Mucosa of rectum (tissue), 2 donors: ENCODE data around the gene NPAT.

ENCODE experiments used
- H3K27ac ChIP-seq, 2 donors: one replicate each; pipeline ENCODE4 v1.7.0; 2013; ENCODE audit warnings: inconsistent platforms in 2 of 2, low read depth in 2 of 2, low read length in 2 of 2
- H3K27me3 ChIP-seq, 2 donors: one replicate each; pipeline ENCODE4 v1.7.0; 2013; ENCODE audit warnings: low read length in 2 of 2; ENCODE audit not compliant: control insufficient read depth in 2 of 2, insufficient read depth in 2 of 2
- H3K36me3 ChIP-seq, 2 donors: one replicate each; pipeline ENCODE4 v1.7.0; 2013; ENCODE audit warnings: low read length in 2 of 2; ENCODE audit not compliant: control insufficient read depth in 2 of 2, insufficient read depth in 2 of 2
- H3K4me1 ChIP-seq, 2 donors: one replicate each; pipeline ENCODE4 v1.7.0; 2013; ENCODE audit warnings: low read length in 2 of 2, mild to moderate bottlenecking in 1 of 2; ENCODE audit not compliant: control insufficient read depth in 2 of 2, insufficient read depth in 2 of 2
- H3K4me3 ChIP-seq, 2 donors: one replicate each; pipeline ENCODE4 v1.7.0; 2013; ENCODE audit warnings: low read length in 2 of 2
- H3K9ac ChIP-seq, 2 donors: one replicate each; pipeline ENCODE4 v1.7.0; 2013; ENCODE audit warnings: low read length in 2 of 2, low read depth in 1 of 2, mild to moderate bottlenecking in 1 of 2
- H3K9me3 ChIP-seq, 2 donors: one replicate each; pipeline ENCODE4 v1.7.0; 2013; ENCODE audit warnings: low read length in 2 of 2; ENCODE audit not compliant: control insufficient read depth in 2 of 2
- donor health status: healthy.
- donor health status: Normal muscosa, but diverticular disease.

The NPAT gene

DNA sequence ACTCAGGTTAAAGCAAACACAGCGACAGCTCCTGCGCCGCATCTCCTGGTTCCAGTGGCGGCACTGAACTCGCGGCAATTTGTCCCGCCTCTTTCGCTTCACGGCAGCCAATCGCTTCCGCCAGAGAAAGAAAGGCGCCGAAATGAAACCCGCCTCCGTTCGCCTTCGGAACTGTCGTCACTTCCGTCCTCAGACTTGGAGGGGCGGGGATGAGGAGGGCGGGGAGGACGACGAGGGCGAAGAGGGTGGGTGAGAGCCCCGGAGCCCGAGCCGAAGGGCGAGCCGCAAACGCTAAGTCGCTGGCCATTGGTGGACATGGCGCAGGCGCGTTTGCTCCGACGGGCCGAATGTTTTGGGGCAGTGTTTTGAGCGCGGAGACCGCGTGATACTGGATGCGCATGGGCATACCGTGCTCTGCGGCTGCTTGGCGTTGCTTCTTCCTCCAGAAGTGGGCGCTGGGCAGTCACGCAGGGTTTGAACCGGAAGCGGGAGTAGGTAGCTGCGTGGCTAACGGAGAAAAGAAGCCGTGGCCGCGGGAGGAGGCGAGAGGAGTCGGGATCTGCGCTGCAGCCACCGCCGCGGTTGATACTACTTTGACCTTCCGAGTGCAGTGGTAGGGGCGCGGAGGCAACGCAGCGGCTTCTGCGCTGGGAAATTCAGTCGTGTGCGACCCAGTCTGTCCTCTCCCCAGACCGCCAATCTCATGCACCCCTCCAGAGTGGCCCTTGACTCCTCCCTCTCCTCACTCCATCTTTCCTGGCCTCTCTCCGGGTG lies at the start of gene NPAT, which contains the start of gene ATM:
Gene NPAT, minus strand, starts transcription at position 65 of the 774 bp plus-strand sequence. CDS start 102 bp downstream, outside the sequence.
Gene ATM, plus strand, starts transcription at position 494 of the 774 bp plus-strand sequence. CDS start 4,558 bp downstream, outside the sequence.
- Histone ChIP-seq H3K27me3 (no peaks in the 10 kb centered on the region), H3K4me3 (peak within 1 kb of the TSS; percentile 96 to 99), H3K9ac (peak within 1 kb of the TSS; percentile 94 to 98), H3K9me3 (no peaks in the 10 kb centered on the region), H3K27ac (peak within 1 kb of the TSS; percentile 97), H3K36me3 (peaks cover 0 to 2% of the 10 kb centered on the region in 2 donors), H3K4me1 (peaks cover 7 to 19% of the 10 kb centered on the region in 2 donors)

DNA sequence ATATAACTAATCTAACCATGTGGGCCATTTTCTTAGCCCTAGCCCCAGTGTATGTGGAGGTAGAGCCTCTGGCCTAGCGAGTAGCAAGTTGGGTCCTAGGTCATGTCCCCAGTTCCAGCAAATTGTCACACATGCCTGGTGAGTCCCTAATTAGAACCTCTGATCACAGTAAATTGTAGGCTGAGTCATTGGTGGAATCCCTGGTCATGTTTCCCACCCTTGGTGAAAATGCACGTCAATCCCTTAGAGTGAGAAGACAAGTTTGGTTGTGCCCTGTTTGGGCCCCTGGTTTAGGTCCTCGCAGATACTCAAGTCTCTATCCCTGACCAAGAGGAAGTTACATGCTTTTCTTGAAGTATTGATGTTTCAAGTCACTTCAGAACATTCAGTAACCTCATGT lies 47.1 kb upstream of the NPAT start:
- Histone ChIP-seq H3K4me1 (no peaks in the 10 kb centered on the region), H3K36me3 (peaks cover 23 to 26% of the 10 kb centered on the region in 2 donors), H3K27ac (no peak overlapping the region), H3K9me3 (no peaks in the 10 kb centered on the region), H3K9ac (no peak overlapping the region), H3K27me3 (no peaks in the 10 kb centered on the region), H3K4me3 (no peak overlapping the region)

DNA sequence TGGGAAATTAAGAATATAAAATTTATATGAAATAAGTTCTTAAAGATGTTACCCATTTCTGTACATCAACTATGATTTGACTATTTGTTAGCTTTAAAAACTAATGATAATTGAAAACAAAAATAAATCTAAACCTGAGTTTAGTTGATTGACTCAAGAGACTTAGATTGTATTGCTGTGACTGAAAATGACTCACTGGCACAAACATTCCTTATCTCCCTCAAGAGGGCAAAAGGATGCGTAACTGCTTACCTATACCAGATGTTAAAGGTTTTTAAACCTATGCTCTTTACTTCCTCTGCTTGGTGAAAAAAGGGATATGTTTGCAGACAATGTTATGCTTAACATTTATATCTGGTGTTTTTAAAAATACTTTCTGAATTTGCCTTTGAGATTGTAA lies 30.7 kb upstream of the NPAT start:
- no peak overlapping the region for H3K9ac ChIP-seq
- no peak overlapping the region for H3K4me3 ChIP-seq
- no peaks in the 10 kb centered on the region for H3K9me3 ChIP-seq
- H3K36me3 ChIP-seq, result peaks cover 35 to 48% of the 10 kb centered on the region in 2 donors
- no peaks in the 10 kb centered on the region for H3K4me1 ChIP-seq
- no peaks in the 10 kb centered on the region for H3K27me3 ChIP-seq
- no peak overlapping the region for H3K27ac ChIP-seq

DNA sequence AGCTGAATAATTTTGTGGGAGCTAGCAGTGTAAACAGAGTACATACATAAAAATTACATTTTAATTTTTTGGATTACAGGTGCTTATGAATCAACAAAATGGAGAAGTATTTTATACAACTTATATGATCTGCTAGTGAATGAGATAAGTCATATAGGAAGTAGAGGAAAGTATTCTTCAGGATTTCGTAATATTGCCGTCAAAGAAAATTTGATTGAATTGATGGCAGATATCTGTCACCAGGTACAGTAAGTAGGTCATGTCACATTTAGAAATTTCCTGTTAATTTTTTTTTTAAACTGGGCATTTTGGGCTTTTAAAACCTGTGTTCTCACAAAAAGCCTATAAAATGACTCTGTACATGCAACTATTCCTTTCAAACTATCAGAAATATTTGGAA lies 24.4 kb upstream of the NPAT start:
- Histone ChIP-seq H3K27me3 (no peaks in the 10 kb centered on the region), H3K27ac (no peak overlapping the region), H3K4me3 (no peak overlapping the region), H3K36me3 (peaks cover 12 to 17% of the 10 kb centered on the region in 2 donors), H3K9me3 (no peaks in the 10 kb centered on the region), H3K9ac (no peak overlapping the region), H3K4me1 (no peaks in the 10 kb centered on the region)

DNA sequence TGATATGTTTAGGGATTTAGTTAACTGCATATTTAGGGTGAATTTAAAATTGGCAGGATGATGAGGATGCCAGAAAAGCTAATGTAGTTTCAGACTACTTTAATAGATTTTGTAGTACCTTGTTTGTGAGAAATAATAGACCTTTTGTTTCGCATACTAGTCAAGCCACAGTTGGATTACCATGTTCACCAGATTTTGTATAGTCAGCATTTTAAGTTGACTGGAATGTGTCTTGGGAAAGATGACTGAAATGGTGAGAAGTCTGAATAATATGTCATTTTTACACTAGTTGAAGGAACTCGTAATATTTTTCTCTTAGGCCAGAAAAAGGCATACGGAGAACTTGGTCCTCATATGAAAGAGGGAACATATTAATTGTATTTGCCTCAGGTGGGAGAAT lies 23.9 kb upstream of the NPAT start:
- Histone ChIP-seq H3K36me3 (peaks cover 8 to 12% of the 10 kb centered on the region in 2 donors), H3K27ac (no peak overlapping the region)

DNA sequence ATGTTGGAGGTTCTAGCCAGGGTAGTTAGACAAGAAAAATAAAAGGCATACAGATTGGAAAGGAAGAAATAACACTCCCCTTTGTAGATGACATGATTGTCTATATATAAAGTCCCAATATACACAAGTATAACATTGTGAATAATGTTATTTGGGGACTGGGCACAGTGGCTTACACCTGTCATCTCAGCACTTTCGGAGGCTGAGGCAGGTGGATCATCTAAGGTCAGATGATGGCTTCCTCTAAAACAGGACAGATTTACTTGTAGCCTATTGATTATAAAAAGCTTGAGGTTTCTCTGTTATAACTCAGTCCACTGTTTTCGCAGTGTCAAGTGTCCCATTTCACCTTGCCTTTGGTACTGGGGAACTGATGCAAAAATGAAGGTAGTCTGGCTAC lies 20.0 kb upstream of the NPAT start:
- no peaks in the 10 kb centered on the region for H3K27me3 ChIP-seq
- no peaks in the 10 kb centered on the region for H3K9me3 ChIP-seq
- no peaks in the 10 kb centered on the region for H3K4me1 ChIP-seq
- H3K27ac ChIP-seq, result no peak overlapping the region
- no peak overlapping the region for H3K9ac ChIP-seq
- H3K4me3 ChIP-seq, result no peak overlapping the region
- H3K36me3 ChIP-seq, result peaks cover 0 to 10% of the 10 kb centered on the region in 2 donors

More for the DNA sequence above, 23.9 kb upstream of the NPAT start:
- no peaks in the 10 kb centered on the region for H3K9me3 ChIP-seq
- no peak overlapping the region for H3K9ac ChIP-seq
- H3K4me1 ChIP-seq, result no peaks in the 10 kb centered on the region
- no peak overlapping the region for H3K4me3 ChIP-seq
- H3K27me3 ChIP-seq, result no peaks in the 10 kb centered on the region

DNA sequence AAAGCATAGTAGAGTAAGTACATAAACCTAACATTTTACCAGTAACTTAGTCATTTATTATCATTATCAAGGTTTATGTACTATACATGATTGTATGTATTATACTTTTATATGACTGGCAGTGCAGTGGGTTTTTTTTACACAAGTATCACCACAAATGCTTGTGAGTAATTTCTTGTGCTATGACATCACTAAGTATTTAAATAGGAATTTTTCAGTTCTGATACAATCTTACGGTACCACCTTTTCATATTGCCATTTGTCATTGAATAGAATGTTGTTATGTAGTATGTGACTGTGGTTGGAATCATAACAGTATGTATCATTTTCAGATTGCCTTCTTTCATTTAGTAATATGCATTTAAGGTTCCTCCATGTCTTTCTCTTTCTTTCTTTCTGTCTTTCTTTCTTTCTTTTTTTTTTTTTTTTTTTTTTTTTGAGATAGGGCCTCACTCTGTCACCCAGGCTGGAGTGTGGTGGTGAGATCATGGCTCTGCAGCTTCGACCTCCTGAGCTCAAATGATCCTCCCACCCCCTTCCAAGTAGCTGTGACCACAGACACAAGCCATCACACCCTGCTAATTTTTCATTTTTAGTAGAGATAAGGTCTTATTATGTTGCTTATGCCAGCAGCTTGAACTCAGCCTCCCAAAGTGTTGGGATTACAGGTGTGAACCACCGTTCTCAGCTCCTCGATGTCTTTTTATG lies 19.0 kb upstream of the NPAT start:
- Histone ChIP-seq H3K27me3 (no peaks in the 10 kb centered on the region), H3K27ac (no peak overlapping the region), H3K9me3 (no peaks in the 10 kb centered on the region), H3K9ac (no peak overlapping the region), H3K36me3 (peaks cover 0 to 12% of the 10 kb centered on the region in 2 donors), H3K4me1 (peaks cover 0 to 3% of the 10 kb centered on the region in 2 donors), H3K4me3 (no peak overlapping the region)

DNA sequence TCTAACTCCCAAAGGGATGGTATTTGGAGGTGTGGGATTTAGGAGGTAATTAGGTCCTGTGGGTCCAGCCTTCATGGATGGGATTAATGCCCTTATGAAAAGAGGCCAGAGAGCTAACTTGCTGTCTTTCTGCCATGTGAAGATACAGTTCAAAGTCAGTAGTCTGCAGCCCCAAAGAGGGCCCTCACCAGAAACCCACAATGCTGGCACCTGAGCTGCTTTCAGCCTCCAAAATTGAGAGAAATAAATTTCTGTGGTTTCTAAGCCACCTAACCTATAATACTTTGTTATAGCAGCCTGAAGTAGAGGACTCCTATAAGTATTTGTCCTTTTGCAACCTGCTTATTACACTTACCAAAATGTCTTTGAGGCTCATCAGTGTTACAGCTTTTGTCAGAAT lies 16.6 kb upstream of the NPAT start:
- Histone ChIP-seq H3K9me3 (no peaks in the 10 kb centered on the region), H3K36me3 (peaks cover 0 to 14% of the 10 kb centered on the region in 2 donors), H3K27ac (no peak overlapping the region), H3K9ac (no peak overlapping the region), H3K4me1 (peaks cover 2 to 3% of the 10 kb centered on the region in 2 donors), H3K27me3 (no peaks in the 10 kb centered on the region), H3K4me3 (no peak overlapping the region)

DNA sequence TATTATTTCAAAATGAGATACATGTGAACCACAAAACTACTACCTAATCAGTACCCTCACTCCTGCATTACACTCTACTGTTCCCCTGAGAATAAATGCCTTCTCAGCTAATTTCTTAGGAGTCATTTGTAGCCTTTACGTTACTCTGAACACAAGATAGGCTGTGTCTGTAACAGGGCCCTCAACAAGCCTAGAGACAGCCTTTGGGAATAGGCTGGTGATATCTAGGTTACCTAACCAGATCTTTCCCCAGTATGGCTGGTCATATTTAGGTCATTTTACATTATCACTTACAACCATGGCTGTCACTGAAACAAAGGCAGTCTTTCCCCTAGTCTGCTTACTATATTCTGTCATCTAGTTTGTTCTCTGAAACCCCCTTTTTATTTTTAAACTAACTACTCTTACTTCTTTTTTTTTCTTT lies 14.6 kb upstream of the NPAT start:
- Histone ChIP-seq H3K36me3 (peaks cover 0 to 14% of the 10 kb centered on the region in 2 donors), H3K27ac (peak overlapping the region; percentile 27 to 61)

DNA sequence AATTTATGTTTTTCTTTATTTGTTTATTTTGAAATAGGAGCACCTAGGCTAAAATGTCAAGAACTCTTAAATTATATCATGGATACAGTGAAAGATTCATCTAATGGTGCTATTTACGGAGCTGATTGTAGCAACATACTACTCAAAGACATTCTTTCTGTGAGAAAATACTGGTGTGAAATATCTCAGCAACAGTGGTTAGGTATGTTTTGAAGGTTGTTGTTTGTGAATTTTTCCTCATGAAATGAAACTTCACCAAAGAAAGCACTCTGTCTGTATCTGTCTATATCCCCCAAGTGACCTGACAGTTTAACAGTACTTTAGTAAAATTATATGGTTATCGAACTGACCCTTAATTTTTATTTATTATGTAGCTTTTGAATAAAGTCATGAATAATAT lies 13.2 kb upstream of the NPAT start:
- Histone ChIP-seq H3K36me3 (peaks cover 0 to 19% of the 10 kb centered on the region in 2 donors), H3K27ac (no peak overlapping the region), H3K4me1 (peaks cover 2 to 3% of the 10 kb centered on the region in 2 donors), H3K27me3 (no peaks in the 10 kb centered on the region), H3K9me3 (no peaks in the 10 kb centered on the region), H3K4me3 (no peak overlapping the region), H3K9ac (no peak overlapping the region)

More for the DNA sequence above, 14.6 kb upstream of the NPAT start:
- H3K4me1 ChIP-seq, result peaks cover 2 to 3% of the 10 kb centered on the region in 2 donors
- H3K9ac ChIP-seq, result no peak overlapping the region
- no peaks in the 10 kb centered on the region for H3K27me3 ChIP-seq
- H3K4me3 ChIP-seq, result no peak overlapping the region
- H3K9me3 ChIP-seq, result no peaks in the 10 kb centered on the region
